GM12873 (cell line): ENCODE data around the gene MTA1.

Experiments
- TF ChIP-seq, protein P1 (sequence below): IDR thresholded peaks from 2 replicates; pipeline ENCODE4 v1.5.1; 2012; ENCODE audit warnings: low read depth, mild to moderate bottlenecking, moderate library complexity, low read length, control low read depth; ENCODE audit not compliant: insufficient read depth; ENCODE audit errors: missing control alignments

The MTA1 gene

GRCh38 chr14:105469456-105470349 is 50.1 kb downstream of the MTA1 start:
- TF ChIP-seq, protein P1, sequence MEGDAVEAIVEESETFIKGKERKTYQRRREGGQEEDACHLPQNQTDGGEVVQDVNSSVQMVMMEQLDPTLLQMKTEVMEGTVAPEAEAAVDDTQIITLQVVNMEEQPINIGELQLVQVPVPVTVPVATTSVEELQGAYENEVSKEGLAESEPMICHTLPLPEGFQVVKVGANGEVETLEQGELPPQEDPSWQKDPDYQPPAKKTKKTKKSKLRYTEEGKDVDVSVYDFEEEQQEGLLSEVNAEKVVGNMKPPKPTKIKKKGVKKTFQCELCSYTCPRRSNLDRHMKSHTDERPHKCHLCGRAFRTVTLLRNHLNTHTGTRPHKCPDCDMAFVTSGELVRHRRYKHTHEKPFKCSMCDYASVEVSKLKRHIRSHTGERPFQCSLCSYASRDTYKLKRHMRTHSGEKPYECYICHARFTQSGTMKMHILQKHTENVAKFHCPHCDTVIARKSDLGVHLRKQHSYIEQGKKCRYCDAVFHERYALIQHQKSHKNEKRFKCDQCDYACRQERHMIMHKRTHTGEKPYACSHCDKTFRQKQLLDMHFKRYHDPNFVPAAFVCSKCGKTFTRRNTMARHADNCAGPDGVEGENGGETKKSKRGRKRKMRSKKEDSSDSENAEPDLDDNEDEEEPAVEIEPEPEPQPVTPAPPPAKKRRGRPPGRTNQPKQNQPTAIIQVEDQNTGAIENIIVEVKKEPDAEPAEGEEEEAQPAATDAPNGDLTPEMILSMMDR: no peak

- TF ChIP-seq, protein P1: no peak
Measured at GRCh38 chr14:105470350-105471296, 51.0 kb downstream of the MTA1 start.

DNA sequence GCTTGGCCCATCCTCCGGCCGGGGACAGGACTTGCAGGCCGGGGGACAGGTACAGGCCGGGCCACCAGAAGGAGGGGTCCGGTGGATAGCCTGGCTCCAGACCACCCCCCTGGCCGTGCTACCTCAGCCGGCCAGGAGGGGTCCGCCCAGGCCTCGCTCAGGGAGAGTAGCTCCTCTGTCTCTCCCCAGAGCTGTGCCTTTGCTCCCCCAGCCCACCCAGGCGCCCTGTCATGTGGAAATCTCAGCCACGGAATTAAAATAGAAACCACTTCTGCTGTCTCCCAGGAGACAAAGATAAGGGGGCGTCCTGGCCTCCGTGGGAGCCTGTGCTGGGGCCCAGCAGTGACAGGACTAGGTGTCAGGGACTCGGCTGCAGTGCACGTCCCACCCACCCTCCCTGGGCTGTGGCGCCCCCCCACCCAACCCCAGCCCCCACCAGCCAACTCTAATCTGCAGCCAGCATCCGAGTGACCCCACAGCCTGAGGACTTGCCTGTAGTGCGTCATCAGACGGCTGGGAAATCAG is 51.7 kb downstream of the MTA1 start:
- TF ChIP-seq, protein P1: no peak

DNA sequence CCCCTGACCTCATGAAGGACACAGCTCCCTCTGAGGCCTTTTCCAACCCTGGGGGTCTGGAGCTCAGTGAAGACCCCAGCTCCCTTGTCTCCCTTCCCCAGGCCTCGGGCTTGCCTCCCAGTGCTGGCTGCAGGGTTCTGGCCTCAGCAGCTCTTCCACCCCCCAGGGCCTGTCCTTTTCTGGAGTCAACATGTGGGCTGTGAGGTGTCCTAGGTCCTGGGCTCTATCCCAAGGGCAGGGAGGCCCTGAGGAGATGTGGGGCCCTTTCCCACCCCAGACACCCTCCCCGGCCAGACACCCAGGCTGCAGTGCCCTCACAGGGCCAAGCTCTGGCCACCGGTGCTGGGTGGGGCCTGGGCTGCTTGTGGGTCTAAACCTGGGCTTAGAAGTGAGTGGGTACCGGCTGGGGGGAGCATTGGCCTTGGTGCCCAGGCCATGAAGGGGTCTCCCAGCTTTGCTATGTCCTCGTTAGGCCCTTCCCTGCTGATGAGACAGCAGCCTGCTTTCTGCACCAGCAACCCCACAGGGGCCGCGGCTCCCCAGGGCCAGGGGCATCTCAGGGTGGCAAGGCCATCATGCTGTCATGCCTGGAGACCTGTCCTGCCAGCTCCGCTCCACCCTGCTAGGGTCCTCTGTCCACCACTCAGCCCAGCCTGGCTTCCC is 52.3 kb downstream of the MTA1 start:
- TF ChIP-seq, protein P1: no peak

- TF ChIP-seq, protein P1: no peak
Measured at GRCh38 chr14:105472486-105472991, 52.9 kb downstream of the MTA1 start.

- TF ChIP-seq, protein P1: no peak
Measured at GRCh38 chr14:105473033-105473676, 53.5 kb downstream of the MTA1 start.
